ENCODE results near the gene RAD50. TPM values are rescaled to one million over a fixed set of nuclear protein-coding genes. Genes with fewer than 3 reads are reported as not detected.
"Not testable (repeated sequence)": the region's sequence is repeated elsewhere in the genome, so short reads cannot be mapped to it uniquely, and the experiment has no call there.

Gene RAD50
- total and polyA plus RNA-seq, 7 donors: 6.8 to 35.9 (median 28.5) TPM

- Histone ChIP-seq H3K4me3 (no peak overlapping the region), H3K4me1 (no peaks in the 10 kb centered on the region), H3K27ac (no peak overlapping the region), H3K27me3 (ENCODE audit: insufficient read depth in 3 of 3, low read length in 2 of 3) (no peaks in the 10 kb centered on the region), H3K36me3 (ENCODE audit: insufficient read depth in 1 of 2, low read depth in 1 of 2) (no peaks in the 10 kb centered on the region), H3K9me3 (no peaks in the 10 kb centered on the region)
- DNase-seq (no peak), ATAC-seq (no peak)
- intact Hi-C loops (cut with DNase I): no loop called here
- WGBS, 3 donors: 94 to 99% (median 97%) methylated on average over 2 of the region's 2 CpGs
- TF ChIP-seq CTCF (IDR thresholded peaks at IDR 0.05): no peak
Measured at GRCh38 chr5:132546108-132546507, 10.7 kb upstream of the RAD50 start.

GRCh38 chr5:132547269-132547668 lies 9.5 kb upstream of the RAD50 start:
- TF ChIP-seq CTCF (IDR thresholded peaks at IDR 0.05): no peak
- DNase-seq: no peak
- intact Hi-C loops (cut with DNase I): no loop called here
- H3K27ac ChIP-seq: no peak overlapping the region
- no peaks in the 10 kb centered on the region for H3K9me3 ChIP-seq
- H3K4me1 ChIP-seq: no peaks in the 10 kb centered on the region
- 74 to 87% (median 80%) methylated on average over 2 of the region's 2 CpGs for WGBS, 3 donors
- H3K4me3 ChIP-seq: no peak overlapping the region
- H3K36me3 ChIP-seq (ENCODE audit: insufficient read depth in 1 of 2, low read depth in 1 of 2): no peaks in the 10 kb centered on the region
- no peaks in the 10 kb centered on the region for H3K27me3 ChIP-seq (ENCODE audit: insufficient read depth in 3 of 3, low read length in 2 of 3)
- ATAC-seq: no peak

- ATAC-seq; H3K27me3 ChIP-seq (ENCODE audit: insufficient read depth in 3 of 3, low read length in 2 of 3); intact Hi-C loops (cut with DNase I); H3K4me3 ChIP-seq; H3K9me3 ChIP-seq; H3K27ac ChIP-seq; DNase-seq; H3K4me1 ChIP-seq; H3K36me3 ChIP-seq (ENCODE audit: insufficient read depth in 1 of 2, low read depth in 1 of 2): not testable (repeated sequence)
- WGBS, 3 donors: 93 to 97% (median 94%) methylated on average over 5 to 7 of the region's 7 CpGs
Measured at GRCh38 chr5:132548834-132549233, 7.9 kb upstream of the RAD50 start.

- Histone ChIP-seq H3K4me1 (no peaks in the 10 kb centered on the region), H3K4me3 (no peak overlapping the region), H3K27me3 (ENCODE audit: insufficient read depth in 3 of 3, low read length in 2 of 3) (no peaks in the 10 kb centered on the region), H3K27ac (no peak overlapping the region), H3K36me3 (ENCODE audit: insufficient read depth in 1 of 2, low read depth in 1 of 2) (no peaks in the 10 kb centered on the region), H3K9me3 (no peaks in the 10 kb centered on the region)
- WGBS, 3 donors: 86 to 90% (median 87%) methylated on average over 2 of the region's 2 CpGs
- DNase-seq (no peak), ATAC-seq (no peak)
- intact Hi-C loops (cut with DNase I): no loop called here
- no peak for TF ChIP-seq CTCF (IDR thresholded peaks at IDR 0.05)
Measured at GRCh38 chr5:132549576-132549975, 7.2 kb upstream of the RAD50 start.

- Histone ChIP-seq H3K9me3 (no peaks in the 10 kb centered on the region), H3K27me3 (ENCODE audit: insufficient read depth in 3 of 3, low read length in 2 of 3) (no peaks in the 10 kb centered on the region), H3K4me1 (peaks cover 21% of the 10 kb centered on the region), H3K4me3 (peak overlapping the region; percentile 89), H3K36me3 (ENCODE audit: insufficient read depth in 1 of 2, low read depth in 1 of 2) (peaks cover 1 to 19% of the 10 kb centered on the region in 2 donors), H3K27ac (peak overlapping the region; percentile 85)
- WGBS, 3 donors: 48 to 52% (median 49%) methylated on average over 15 of the region's 15 CpGs
- TF ChIP-seq CTCF (IDR thresholded peaks at IDR 0.05): no peak
- intact Hi-C loops (cut with DNase I): no loop called here
- no peak for DNase-seq
- no peak for ATAC-seq
Measured at GRCh38 chr5:132556153-132556762, 519 bp upstream of the RAD50 start.
